Panc1 (cell line): Measurements from ENCODE around the gene USP48.

Experiments
- POLR2AphosphoS5 ChIP-seq: IDR thresholded peaks from 2 replicates; pipeline ENCODE4 v1.6.1; 2012; ENCODE audit warnings: mild to moderate bottlenecking, low read depth, low read length, moderate library complexity
- TCF7L2 ChIP-seq: IDR thresholded peaks from 2 replicates; pipeline ENCODE4 v1.6.1; 2011; ENCODE audit warnings: mild to moderate bottlenecking, low read depth, low read length, inconsistent platforms
- TF ChIP-seq, protein P1 (sequence below): fragments of 450-650 bp; IDR thresholded peaks from 2 replicates; pipeline ENCODE4 v1.5.1; 2017; ENCODE audit warnings: mild to moderate bottlenecking
- TF ChIP-seq, protein P2 (sequence below), 2 experiments: IDR thresholded peaks; 2 replicates each; pipeline ENCODE4 v1.6.1; 2011 to 2012; ENCODE audit warnings: low read depth in 2 of 2, control low read depth in 1 of 2, low read length in 1 of 2, mild to moderate bottlenecking in 1 of 2, moderate library complexity in 1 of 2; ENCODE audit not compliant: insufficient read depth in 1 of 2

DNA sequence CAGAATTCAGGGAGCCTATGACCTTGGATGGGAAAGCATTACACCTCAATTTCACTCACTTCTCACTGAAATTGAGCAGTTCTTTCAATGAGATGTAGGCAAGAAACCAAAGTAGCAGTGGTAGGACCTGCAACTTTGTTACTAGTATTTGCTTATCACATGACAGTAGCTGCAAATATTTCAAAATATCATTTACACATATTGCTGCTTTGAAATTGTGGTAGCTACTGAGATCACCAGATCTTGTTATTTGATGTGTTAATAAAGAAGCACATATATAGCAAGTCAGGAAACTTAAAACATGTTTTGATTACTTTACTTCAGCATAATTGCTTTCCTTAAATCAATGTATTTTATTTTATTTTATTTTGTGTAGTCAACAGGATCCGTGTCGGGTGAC, 42.0 kb upstream of the USP48 start:
- TF ChIP-seq, protein P1, sequence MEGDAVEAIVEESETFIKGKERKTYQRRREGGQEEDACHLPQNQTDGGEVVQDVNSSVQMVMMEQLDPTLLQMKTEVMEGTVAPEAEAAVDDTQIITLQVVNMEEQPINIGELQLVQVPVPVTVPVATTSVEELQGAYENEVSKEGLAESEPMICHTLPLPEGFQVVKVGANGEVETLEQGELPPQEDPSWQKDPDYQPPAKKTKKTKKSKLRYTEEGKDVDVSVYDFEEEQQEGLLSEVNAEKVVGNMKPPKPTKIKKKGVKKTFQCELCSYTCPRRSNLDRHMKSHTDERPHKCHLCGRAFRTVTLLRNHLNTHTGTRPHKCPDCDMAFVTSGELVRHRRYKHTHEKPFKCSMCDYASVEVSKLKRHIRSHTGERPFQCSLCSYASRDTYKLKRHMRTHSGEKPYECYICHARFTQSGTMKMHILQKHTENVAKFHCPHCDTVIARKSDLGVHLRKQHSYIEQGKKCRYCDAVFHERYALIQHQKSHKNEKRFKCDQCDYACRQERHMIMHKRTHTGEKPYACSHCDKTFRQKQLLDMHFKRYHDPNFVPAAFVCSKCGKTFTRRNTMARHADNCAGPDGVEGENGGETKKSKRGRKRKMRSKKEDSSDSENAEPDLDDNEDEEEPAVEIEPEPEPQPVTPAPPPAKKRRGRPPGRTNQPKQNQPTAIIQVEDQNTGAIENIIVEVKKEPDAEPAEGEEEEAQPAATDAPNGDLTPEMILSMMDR: no peak
- TF ChIP-seq TCF7L2: no peak
- TF ChIP-seq POLR2AphosphoS5: no peak
- TF ChIP-seq, protein P2, sequence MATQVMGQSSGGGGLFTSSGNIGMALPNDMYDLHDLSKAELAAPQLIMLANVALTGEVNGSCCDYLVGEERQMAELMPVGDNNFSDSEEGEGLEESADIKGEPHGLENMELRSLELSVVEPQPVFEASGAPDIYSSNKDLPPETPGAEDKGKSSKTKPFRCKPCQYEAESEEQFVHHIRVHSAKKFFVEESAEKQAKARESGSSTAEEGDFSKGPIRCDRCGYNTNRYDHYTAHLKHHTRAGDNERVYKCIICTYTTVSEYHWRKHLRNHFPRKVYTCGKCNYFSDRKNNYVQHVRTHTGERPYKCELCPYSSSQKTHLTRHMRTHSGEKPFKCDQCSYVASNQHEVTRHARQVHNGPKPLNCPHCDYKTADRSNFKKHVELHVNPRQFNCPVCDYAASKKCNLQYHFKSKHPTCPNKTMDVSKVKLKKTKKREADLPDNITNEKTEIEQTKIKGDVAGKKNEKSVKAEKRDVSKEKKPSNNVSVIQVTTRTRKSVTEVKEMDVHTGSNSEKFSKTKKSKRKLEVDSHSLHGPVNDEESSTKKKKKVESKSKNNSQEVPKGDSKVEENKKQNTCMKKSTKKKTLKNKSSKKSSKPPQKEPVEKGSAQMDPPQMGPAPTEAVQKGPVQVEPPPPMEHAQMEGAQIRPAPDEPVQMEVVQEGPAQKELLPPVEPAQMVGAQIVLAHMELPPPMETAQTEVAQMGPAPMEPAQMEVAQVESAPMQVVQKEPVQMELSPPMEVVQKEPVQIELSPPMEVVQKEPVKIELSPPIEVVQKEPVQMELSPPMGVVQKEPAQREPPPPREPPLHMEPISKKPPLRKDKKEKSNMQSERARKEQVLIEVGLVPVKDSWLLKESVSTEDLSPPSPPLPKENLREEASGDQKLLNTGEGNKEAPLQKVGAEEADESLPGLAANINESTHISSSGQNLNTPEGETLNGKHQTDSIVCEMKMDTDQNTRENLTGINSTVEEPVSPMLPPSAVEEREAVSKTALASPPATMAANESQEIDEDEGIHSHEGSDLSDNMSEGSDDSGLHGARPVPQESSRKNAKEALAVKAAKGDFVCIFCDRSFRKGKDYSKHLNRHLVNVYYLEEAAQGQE (IDR thresholded peaks at IDR 0.05; ENCODE audit: insufficient read depth in 1 of 2, low read depth in 2 of 2, low read length in 1 of 2): no peak
